GM12874 (cell line): Measurements from ENCODE around the gene RTCB.

Source experiments
- TF ChIP-seq, protein P1 (sequence below): IDR thresholded peaks from 2 replicates; pipeline ENCODE4 v1.5.1; 2011; ENCODE audit warnings: low read depth, mild to moderate bottlenecking, control low read depth, low read length, moderate library complexity; ENCODE audit not compliant: insufficient read depth

The RTCB gene

DNA sequence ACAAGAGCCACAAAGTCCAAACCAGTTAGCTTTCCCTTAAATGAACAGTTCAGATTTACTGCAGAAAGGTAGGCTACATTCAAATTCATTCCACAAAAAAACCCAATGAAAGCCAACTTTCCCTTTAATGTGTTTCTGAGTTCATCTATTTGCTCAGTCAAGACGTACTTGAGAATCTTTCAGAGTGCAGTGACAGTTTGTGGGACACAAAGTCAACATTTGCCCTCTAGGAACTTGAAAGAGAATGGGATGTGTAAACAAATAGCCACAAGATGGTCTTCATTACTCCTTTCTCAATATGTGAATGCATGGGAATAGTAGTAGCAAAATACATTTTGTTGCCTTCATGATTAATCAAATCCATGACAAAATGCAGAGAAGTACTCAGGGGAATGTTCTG is 15.8 kb downstream of the RTCB start:
- TF ChIP-seq, protein P1, sequence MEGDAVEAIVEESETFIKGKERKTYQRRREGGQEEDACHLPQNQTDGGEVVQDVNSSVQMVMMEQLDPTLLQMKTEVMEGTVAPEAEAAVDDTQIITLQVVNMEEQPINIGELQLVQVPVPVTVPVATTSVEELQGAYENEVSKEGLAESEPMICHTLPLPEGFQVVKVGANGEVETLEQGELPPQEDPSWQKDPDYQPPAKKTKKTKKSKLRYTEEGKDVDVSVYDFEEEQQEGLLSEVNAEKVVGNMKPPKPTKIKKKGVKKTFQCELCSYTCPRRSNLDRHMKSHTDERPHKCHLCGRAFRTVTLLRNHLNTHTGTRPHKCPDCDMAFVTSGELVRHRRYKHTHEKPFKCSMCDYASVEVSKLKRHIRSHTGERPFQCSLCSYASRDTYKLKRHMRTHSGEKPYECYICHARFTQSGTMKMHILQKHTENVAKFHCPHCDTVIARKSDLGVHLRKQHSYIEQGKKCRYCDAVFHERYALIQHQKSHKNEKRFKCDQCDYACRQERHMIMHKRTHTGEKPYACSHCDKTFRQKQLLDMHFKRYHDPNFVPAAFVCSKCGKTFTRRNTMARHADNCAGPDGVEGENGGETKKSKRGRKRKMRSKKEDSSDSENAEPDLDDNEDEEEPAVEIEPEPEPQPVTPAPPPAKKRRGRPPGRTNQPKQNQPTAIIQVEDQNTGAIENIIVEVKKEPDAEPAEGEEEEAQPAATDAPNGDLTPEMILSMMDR, result no peak

DNA sequence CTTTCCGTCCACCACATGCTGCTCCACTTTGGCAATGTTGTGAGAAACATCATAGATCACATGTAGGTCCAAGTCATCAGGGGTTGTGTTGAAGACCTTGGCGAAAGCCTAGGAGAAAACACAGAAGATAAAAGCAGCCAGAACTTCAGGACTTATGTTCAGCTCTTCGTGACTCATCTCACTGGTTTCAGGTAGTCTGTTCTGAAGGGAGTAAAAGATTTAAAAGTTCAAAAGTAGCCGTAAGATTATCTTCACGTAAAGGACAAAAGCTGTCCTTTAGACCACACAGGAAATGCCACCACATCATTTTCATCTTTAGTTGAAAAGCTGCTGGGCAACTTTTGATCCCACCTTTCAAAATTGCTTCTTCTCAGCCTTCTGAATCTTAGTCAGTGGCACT is 16.9 kb downstream of the RTCB start:
- TF ChIP-seq, protein P1, result no peak

DNA sequence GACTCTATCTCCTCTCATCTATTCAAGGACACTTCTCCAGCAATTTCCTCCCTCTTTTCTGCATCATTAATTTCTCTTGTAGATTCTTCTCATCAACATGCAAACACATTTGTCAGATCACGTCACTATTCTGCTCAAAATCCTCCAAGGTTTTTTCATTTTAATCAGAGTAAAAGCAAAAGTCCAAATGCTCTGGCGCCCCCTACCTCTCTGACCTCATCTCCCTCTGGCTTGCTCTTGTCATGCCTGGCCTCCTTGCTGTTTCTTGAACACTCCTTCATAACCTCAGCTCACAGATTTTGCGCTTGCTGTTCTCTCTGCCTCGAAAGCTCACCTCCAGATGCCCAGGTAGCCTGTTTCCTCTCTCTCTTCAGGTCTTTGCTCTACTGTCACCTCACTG is 22.4 kb downstream of the RTCB start:
- TF ChIP-seq, protein P1, result peak; percentile 36

DNA sequence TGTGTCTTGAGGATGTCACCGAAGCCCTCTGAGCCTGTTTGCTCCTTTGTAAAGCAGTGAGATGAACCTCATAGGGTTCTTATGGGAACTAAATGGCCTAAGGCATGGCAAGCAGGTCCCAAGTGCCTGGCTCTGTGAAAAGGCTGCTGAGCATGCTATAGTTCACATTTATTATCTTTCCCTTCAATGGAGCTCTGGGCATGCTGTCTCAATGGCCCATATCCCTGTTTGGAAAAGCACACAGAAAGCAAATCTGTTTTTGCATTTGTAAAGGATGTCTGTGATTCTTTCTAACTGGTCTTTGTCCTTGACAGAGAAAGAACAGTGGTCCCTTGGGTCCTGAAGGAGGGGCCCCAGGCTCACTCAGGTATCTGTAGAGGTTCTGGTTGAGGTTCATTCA is 26.4 kb downstream of the RTCB start:
- TF ChIP-seq, protein P1, result no peak

DNA sequence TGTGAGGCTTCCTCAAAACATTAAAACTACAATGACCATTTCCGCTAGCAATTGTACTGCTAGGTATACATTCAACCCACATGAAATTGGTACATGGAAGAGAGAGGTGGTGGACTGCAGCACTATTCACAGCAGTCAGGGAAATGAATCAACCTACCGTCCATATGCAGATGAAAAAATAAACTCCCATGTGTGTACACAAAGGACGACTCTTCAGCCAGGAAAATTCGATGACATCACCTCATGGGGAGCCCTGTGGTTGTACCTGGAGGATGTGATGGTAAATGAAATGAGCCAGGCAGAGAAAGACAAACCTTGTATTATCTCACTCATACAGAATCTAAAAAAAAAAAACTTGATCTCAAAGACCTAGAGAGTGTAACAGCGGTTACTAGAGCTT is 31.1 kb downstream of the RTCB start:
- TF ChIP-seq, protein P1, result no peak

DNA sequence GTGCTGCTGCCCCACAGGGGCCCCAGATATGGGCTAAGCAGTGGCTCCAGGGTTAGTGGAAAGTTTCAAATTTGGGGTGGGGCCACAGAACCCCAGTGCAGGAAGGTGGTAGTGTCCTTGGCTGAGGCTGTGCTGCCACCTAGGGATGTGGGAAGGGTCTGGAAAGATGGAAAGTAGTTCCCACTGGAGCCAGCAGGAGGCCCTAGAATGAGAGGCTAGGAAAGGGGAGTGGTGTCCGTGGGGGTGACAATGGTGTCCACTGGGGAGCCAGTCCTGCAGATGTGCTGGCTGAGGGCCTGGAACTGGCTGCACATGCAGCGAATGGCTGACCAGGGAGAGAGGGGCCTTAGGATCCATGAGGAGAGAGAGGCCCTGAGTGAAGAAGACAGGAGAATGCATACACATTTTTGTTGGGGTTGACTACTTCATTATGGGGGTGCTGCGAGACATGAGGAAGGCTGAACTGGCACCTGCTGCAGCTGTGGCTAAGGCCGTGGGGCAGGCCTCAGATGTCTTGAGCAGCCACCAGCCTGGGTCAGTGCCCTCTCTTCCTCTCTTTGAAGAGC is 33.3 kb downstream of the RTCB start:
- TF ChIP-seq, protein P1, result peak; percentile 44

DNA sequence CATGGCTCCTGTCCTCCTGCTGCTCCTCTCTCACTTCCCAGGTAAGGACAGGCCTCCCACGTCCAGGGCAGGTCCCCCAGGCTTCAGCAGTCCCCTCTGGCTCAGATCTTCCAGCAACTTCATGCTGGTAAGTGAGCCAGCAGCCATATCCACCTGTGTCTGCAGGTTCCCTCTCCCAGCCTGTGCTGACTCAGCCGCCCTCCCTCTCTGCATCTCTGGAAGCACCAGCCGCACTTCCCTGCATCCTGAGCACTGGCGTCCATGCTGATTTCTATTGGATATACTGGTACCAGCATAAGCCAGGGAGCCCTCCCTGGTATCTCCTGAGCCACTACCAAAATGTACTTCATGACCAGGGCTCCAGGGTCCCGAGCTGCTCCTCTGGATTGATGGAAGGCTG is 35.4 kb downstream of the RTCB start:
- TF ChIP-seq, protein P1, result no peak
